GM12872 (cell line): ENCODE data around the gene TLE5.

Experiments
- TF ChIP-seq, protein P1 (sequence below): IDR thresholded peaks from 3 replicates; pipeline ENCODE4 v1.5.1; 2011; ENCODE audit warnings: low read depth, mild to moderate bottlenecking, low read length, moderate library complexity; ENCODE audit not compliant: insufficient read depth

Gene TLE5

DNA sequence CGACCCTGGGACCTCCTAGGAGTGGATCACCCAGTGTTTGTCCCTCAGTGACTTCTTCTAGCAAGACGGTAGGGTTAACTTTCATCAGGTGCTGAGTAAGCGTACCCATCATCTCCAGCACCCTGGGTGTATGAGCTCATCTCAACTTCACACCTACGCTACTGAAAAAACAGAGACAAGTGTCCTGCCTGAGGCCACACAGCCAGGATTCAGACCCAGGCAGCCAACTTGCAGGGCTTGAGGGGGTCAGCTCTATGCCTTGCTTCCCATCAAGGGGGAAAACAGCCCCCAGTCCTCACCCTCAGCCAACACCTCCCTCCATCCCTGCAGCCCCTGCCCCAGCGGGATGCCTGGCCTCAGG lies 37.8 kb downstream of the TLE5 start:
- TF ChIP-seq, protein P1, sequence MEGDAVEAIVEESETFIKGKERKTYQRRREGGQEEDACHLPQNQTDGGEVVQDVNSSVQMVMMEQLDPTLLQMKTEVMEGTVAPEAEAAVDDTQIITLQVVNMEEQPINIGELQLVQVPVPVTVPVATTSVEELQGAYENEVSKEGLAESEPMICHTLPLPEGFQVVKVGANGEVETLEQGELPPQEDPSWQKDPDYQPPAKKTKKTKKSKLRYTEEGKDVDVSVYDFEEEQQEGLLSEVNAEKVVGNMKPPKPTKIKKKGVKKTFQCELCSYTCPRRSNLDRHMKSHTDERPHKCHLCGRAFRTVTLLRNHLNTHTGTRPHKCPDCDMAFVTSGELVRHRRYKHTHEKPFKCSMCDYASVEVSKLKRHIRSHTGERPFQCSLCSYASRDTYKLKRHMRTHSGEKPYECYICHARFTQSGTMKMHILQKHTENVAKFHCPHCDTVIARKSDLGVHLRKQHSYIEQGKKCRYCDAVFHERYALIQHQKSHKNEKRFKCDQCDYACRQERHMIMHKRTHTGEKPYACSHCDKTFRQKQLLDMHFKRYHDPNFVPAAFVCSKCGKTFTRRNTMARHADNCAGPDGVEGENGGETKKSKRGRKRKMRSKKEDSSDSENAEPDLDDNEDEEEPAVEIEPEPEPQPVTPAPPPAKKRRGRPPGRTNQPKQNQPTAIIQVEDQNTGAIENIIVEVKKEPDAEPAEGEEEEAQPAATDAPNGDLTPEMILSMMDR: no peak

DNA sequence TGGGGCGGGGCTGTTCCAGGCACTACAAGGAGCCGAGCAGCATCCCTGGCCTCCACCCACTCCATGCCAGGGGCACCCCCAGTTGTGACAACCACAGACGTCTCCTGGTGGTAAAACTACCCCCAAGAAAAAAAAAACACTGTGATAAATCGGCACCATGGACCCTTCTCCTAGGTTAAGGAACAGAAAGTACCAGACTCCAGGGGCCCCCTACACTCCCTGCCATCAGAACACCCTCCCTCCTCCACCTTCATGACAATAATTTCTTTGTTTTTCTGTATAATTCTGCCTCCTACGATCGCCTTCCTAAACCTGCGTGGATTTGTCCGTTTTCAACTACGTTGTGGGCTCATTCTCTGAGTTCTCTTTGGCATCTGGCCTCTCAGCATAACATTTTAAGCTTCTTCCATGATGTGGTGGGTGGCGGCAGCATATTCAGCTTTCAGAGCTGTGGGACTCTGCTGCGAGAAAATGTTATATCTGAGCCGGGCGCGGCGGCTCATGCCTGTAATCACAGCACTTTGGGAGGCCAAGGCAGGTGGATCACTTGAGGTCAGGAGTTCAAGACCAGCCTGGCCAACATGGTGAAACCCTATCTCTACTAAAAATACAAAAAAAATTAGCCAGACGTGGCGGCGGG lies 41.9 kb downstream of the TLE5 start:
- TF ChIP-seq, protein P1: no peak

DNA sequence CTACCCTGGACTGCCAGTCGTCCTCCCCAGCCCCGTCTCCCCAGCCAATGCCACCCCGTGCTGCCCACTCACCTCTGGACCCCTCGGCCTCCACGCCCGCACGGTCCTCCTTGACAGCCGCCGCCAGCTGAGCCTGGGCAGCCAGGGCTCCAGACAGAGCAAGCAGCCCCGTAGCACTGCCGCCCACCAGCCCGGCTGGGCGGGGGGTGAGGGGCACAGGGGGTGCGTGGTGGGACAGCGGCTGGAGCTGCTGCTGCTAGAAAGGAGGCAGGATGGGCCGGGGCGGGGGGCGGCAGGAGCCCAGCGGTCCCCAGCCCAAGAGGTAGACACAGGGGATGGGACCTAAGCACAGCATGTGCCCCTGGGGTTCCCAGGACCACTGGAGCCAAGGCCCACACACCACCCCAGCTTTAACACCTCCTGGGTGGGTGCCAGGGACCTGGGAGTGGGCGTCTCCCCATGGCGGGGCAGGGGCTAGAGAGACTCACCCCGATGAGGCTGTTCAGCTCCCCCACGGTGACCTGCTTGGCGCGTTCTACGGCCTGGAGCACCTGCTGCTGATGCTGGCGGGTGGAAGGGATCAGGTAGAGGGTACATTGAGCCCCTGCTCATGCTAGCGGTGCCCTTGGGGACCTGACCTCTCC lies 43.0 kb downstream of the TLE5 start:
- TF ChIP-seq, protein P1: no peak

DNA sequence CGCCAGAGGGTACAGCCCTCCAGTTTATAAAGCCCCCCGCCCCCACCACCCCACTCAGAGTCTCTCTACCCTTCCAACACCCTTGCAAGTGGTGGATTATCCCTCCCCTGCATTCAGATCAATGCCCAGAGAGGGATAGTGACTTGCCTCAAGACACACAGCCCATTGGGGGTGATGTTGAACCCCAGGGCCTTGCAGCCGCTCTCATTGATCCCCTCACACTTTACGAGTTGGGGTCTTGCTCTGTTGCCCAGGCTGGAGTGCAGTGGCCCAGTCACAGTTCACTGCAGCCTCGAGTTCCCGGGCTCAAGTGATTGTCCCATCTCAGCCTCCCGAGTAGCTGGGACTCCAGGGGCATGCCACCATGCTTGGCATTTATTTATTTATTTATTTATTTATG lies 44.4 kb downstream of the TLE5 start:
- TF ChIP-seq, protein P1: no peak

DNA sequence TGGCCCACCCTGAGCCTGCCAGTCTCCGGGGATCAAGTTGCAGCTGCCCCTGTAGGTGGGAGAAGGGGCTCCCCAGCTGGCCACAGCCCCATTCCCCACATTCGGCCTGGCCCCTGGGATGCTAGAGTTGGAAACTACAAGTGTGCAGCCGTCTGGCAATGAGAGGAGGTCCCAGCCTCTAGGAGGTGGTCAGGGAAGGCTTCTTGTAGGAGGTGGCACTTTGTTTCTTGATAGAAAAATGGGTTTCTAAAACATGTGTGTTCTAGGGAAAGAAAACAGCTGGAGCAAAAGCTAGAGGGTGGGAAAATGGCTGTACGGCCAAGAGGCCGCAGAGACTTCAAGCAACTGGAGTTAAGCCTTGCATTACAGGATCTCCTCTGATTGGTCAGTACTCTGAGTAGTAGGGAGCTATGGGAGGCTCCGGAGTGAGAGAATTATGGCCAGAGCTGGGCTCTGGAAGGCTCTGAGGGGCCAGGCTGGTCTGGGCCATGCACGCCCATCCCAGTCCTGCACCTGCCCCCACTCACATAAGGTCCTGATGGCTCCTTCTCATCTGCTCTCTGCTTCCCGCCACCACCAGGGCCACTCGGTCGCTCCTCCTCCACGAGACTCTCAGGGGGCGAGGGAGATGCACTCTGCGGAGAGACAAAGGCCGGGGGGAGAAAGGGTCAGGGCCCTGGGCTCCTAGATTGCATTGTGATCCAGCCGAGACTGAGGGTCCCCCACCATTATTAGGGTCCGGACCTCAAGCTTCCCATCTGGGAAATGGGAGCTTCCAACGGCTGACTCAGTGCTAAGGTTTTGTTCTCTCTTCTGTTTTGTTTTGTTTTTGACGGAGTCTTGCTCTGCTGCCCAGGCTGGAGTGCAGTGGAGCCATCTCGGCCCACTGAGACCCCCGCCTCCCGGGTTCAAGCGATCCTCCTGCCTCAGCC lies 46.9 kb downstream of the TLE5 start:
- TF ChIP-seq, protein P1: no peak

DNA sequence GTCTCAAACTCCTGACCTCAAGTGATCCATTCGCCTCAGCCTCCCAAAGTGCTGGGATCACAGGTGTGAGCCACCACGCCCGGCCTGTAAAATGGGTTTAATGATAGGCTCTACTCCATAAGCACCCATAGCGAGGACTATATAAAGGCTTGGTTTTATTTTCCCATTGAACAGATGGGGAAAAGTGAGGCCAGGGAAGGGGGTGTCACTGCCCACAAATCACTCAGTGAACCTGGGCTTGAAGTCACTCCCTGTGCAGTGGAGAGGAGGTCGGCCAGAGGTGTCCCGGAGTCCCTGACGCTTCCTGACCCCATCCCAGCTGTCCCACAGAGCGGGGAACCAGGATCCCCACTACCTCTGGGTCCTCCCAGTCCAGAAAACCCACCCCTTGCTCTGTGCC lies 48.2 kb downstream of the TLE5 start:
- TF ChIP-seq, protein P1: no peak

DNA sequence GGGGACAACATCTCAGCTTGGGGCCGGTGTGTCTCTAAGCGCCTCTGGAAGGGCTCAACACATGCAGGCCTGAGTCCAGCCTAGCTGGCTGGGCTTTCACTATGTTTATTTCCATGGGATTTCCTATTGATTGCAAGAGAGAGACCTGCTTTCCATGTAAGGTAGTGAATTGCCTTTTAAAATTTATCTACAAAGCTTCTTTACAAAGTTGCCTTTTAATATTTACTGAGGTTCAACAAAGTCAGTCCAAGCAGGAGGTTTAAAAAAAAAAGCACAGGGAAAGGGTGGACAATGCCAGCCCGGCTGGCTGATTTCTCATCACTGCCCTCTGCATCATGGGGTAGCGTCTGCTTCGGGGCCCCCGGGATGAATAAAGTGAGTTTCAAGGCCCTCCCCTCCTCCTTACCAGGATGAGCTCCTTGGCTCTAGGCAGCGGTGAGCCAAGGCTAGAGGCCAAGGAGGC lies 49.0 kb downstream of the TLE5 start:
- TF ChIP-seq, protein P1: no peak
